Daoy (cell line): ENCODE measurements around the gene CFAP46. TPM values are rescaled to one million over a fixed set of nuclear protein-coding genes. Genes with fewer than 3 reads are reported as not detected.

Source experiments
- DNase-seq: peaks from one replicate; pipeline ENCODE4 v3.0.0-alpha.2; 2015; ENCODE audit warnings: low read depth
- total RNA-seq: library from RNA; depleted of rRNA; stranded (reverse); fragments of >200 nt; shearing (Covaris generic); gene quantifications from 2 replicates; pipeline ENCODE4 v1.2.3, GENCODE V29; 2014; rRNA removed

Gene CFAP46
- total RNA-seq = 3.9 and 4.4 TPM in 2 replicates

- DNase-seq = peak; percentile 71
These were observed at the start of gene CFAP46 for GRCh38 chr10:132942101-132943057. Gene CFAP46 (minus strand): TSS chr10:132942570. CDS start chr10:132942484, 86 bp downstream.

- no peak for DNase-seq
These were observed 49.5 kb upstream of the CFAP46 start for GRCh38 chr10:132991706-132992432.

GRCh38 chr10:132990684-132991545, 48.5 kb upstream of the CFAP46 start:
- no peak for DNase-seq

- no peak for DNase-seq
These were observed 47.4 kb upstream of the CFAP46 start for GRCh38 chr10:132989476-132990415.

- no peak for DNase-seq
These were observed 46.6 kb upstream of the CFAP46 start for GRCh38 chr10:132988988-132989387.

- peak; percentile 94 for DNase-seq
These were observed 45.6 kb upstream of the CFAP46 start for GRCh38 chr10:132987671-132988571.

- no peak for DNase-seq
These were observed 44.6 kb upstream of the CFAP46 start for GRCh38 chr10:132986978-132987377.

GRCh38 chr10:132986576-132986975, 44.2 kb upstream of the CFAP46 start:
- DNase-seq = no peak

GRCh38 chr10:132986076-132986475, 43.7 kb upstream of the CFAP46 start:
- DNase-seq = no peak

GRCh38 chr10:132985546-132985900, 43.2 kb upstream of the CFAP46 start:
- no peak for DNase-seq

GRCh38 chr10:132984801-132985545, 42.6 kb upstream of the CFAP46 start:
- DNase-seq = peak; percentile 33

- DNase-seq = no peak
These were observed 41.6 kb upstream of the CFAP46 start for GRCh38 chr10:132984008-132984295.

GRCh38 chr10:132983252-132984007, 41.1 kb upstream of the CFAP46 start:
- DNase-seq = no peak

GRCh38 chr10:132982301-132982989, 40.1 kb upstream of the CFAP46 start:
- DNase-seq = no peak

GRCh38 chr10:132981746-132982145, 39.4 kb upstream of the CFAP46 start:
- DNase-seq = no peak

GRCh38 chr10:132981173-132981555, 38.8 kb upstream of the CFAP46 start:
- DNase-seq = peak; percentile 27

GRCh38 chr10:132980426-132981172, 38.2 kb upstream of the CFAP46 start:
- DNase-seq = no peak
